ENCODE data around the gene TNNT1. TPM values are rescaled to one million over a fixed set of nuclear protein-coding genes. Genes with fewer than 3 reads are reported as not detected.

TNNT1 gene
- total and polyA plus RNA-seq, 2 experiments from 2014 or later: 11.5 to 32.1 TPM

GRCh38 chr19:55116859-55117662 is 31.9 kb downstream of the TNNT1 start, which contains the start of gene PPP1R12C:
Gene PPP1R12C, minus strand, starts transcription at chr19:55117637. Its CDS starts 94 bp downstream, at chr19:55117543.
- peak within 1 kb of the TSS; percentile 89 for H3K27ac ChIP-seq
- H3K36me3 ChIP-seq (replicated peaks; ENCODE audit: insufficient read depth, low read depth): no peaks in the 10 kb centered on the region
- no peaks in the 10 kb centered on the region for H3K9me3 ChIP-seq (ENCODE audit: low read depth)
- H3K4me2 ChIP-seq: peak within 1 kb of the TSS; percentile 98
- no peaks in the 10 kb centered on the region for H3K9me2 ChIP-seq (replicated peaks; ENCODE audit: insufficient read depth)
- WGBS (ENCODE audit: low lambda C conversion rate, missing lambda C conversion rate): 2% methylated on average over 18 of the region's 97 CpGs
- H2AFZ ChIP-seq: peak within 1 kb of the TSS; percentile 74
- peak; percentile 22 for DNase-seq (ENCODE audit: low spot score)
- peaks cover 38% of the 10 kb centered on the region for H4K20me1 ChIP-seq (ENCODE audit: insufficient read depth, poor library complexity, severe bottlenecking)
- peak within 1 kb of the TSS; percentile 98 for H3K4me3 ChIP-seq
- peaks cover 47% of the 10 kb centered on the region for H3K79me2 ChIP-seq
- TF ChIP-seq CTCF (IDR thresholded peaks at IDR 0.05; ENCODE audit: poor library complexity) (no peak), EZH2 (IDR thresholded peaks at IDR 0.05; ENCODE audit: borderline replicate concordance) (no peak), EZH2phosphoT487 (IDR thresholded peaks at IDR 0.05; ENCODE audit: low read depth, severe bottlenecking, unreplicated experiment) (no peak)
- peaks cover 29% of the 10 kb centered on the region for H3K4me1 ChIP-seq (ENCODE audit: insufficient read depth)
- no peaks in the 10 kb centered on the region for H3K27me3 ChIP-seq

GRCh38 chr19:55116232-55116858 is 32.7 kb downstream of the TNNT1 start:
- Histone ChIP-seq H3K4me2 (peak overlapping the region; percentile 98), H3K79me2 (peaks cover 54% of the 10 kb centered on the region), H3K4me3 (peak overlapping the region; percentile 98), H3K4me1 (ENCODE audit: insufficient read depth) (peaks cover 29% of the 10 kb centered on the region), H3K27me3 (no peaks in the 10 kb centered on the region), H2AFZ (peak overlapping the region; percentile 14), H3K27ac (peak overlapping the region; percentile 89), H3K9me2 (replicated peaks; ENCODE audit: insufficient read depth) (no peaks in the 10 kb centered on the region), H3K9me3 (ENCODE audit: low read depth) (no peaks in the 10 kb centered on the region), H3K36me3 (replicated peaks; ENCODE audit: insufficient read depth, low read depth) (no peaks in the 10 kb centered on the region), H4K20me1 (ENCODE audit: insufficient read depth, poor library complexity, severe bottlenecking) (peaks cover 40% of the 10 kb centered on the region)
- 4% methylated on average over 25 of the region's 25 CpGs for WGBS (ENCODE audit: low lambda C conversion rate, missing lambda C conversion rate)
- peak; percentile 81 for DNase-seq (ENCODE audit: low spot score)
- TF ChIP-seq CTCF (IDR thresholded peaks at IDR 0.05; ENCODE audit: poor library complexity) (no peak), EZH2phosphoT487 (IDR thresholded peaks at IDR 0.05; ENCODE audit: low read depth, severe bottlenecking, unreplicated experiment) (no peak), EZH2 (IDR thresholded peaks at IDR 0.05; ENCODE audit: borderline replicate concordance) (no peak)

- peaks cover 29% of the 10 kb centered on the region for H3K4me1 ChIP-seq (ENCODE audit: insufficient read depth)
- peaks cover 40% of the 10 kb centered on the region for H4K20me1 ChIP-seq (ENCODE audit: insufficient read depth, poor library complexity, severe bottlenecking)
- peak overlapping the region; percentile 89 for H3K27ac ChIP-seq
- no peaks in the 10 kb centered on the region for H3K27me3 ChIP-seq
- peak; percentile 55 for DNase-seq (ENCODE audit: low spot score)
- H3K9me3 ChIP-seq (ENCODE audit: low read depth): no peaks in the 10 kb centered on the region
- 85% methylated on average over 10 of the region's 13 CpGs for WGBS (ENCODE audit: low lambda C conversion rate, missing lambda C conversion rate)
- no peaks in the 10 kb centered on the region for H3K9me2 ChIP-seq (replicated peaks; ENCODE audit: insufficient read depth)
- TF ChIP-seq CTCF (IDR thresholded peaks at IDR 0.05; ENCODE audit: poor library complexity) (no peak), EZH2phosphoT487 (IDR thresholded peaks at IDR 0.05; ENCODE audit: low read depth, severe bottlenecking, unreplicated experiment) (no peak), EZH2 (IDR thresholded peaks at IDR 0.05; ENCODE audit: borderline replicate concordance) (no peak)
- no peak overlapping the region for H2AFZ ChIP-seq
- H3K4me3 ChIP-seq: peak overlapping the region; percentile 98
- H3K4me2 ChIP-seq: peak overlapping the region; percentile 98
- H3K36me3 ChIP-seq (replicated peaks; ENCODE audit: insufficient read depth, low read depth): no peaks in the 10 kb centered on the region
- peaks cover 55% of the 10 kb centered on the region for H3K79me2 ChIP-seq
Observed at GRCh38 chr19:55115446-55116065, 33.5 kb downstream of the TNNT1 start.
